GM04504 (cell line): ENCODE results near the gene FLG.
"Not testable (repeated sequence)": the region's sequence is repeated elsewhere in the genome, so short reads cannot be mapped to it uniquely, and the experiment has no call there.

Experiments used
- DNase-seq: peaks from one replicate; pipeline ENCODE4 v3.0.0-alpha.2; 2012; ENCODE audit warnings: low read depth

FLG gene

DNA sequence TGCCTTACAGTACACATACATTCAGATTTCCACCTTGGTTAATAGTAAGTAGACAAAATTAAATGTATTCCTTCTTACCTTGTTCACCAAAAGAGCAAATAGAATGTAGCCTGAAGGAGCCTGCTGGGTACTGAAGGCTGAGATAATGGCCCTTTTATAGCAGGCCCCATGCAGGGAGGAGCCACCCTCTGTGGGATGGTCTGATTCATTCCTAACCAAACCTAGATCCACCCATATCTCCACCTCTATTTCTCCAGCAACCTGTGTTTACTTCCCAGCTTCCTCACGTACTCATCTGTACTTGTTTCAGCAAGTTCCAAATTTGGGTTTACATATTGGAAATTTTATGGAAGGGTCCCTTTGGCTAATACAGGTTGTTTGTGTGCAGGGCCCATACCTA lies at the start of gene FLG:
FLG (minus strand) TSS at position 129 of the 400 bp plus-strand sequence. CDS start 9,783 bp downstream, outside the sequence.
- DNase-seq: no peak

DNA sequence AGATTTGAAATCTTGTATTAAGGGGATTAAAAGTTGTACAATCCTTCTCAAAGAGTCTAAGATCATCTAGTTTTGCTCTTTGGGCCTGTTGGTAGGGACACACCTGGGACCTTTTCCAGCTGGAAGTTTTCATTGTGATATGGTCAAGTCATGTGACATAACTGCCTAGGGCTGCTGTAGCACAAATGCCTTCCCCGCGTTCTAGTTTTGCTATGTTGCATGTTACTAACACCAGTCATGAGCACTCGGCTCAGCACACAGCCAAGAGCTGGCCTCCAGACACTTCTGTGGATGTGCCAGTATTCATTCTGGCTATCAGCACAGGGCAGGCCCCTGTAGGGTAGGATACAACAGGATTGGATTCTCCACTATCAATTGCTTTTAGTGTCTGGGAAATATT lies 49.4 kb upstream of the FLG start:
- no peak for DNase-seq

DNA sequence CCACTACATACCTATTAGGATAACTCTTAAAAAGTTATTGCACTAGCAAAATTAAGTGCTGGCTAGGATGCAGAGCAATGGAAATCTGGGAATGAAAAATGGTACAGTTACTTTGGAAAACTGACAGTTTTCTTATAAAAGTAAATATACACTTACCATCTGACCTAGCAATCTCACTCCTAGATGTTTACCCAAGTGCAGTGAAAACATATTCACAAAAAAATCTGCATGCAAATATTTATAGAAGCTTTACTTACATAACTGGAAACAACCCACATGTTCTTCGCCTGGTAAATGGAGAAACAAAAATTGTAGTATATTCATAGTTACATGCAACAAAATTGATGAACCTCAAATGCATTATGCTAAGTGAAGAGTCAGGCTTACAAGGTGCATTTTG lies 47.6 kb upstream of the FLG start:
- no peak for DNase-seq

DNA sequence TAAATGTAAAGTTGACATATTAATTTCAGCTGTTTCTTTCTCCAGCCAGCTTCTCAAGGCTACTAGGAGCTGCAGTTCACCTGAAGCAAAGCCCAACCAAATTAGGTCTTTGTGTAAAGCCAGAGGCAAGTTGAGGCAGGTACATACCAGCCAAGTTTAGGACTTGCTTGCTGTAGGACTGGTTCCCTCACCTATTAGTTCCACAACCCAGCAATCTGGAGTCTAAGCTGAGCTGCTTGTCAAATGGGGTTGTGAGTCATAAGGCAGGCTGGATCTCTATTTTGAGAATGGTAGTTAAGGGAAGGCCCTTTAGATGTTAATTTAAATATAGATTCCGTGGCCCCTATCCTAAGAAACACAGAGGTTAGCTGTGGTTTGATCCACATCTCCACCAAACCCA lies 42.4 kb upstream of the FLG start:
- no peak for DNase-seq

DNA sequence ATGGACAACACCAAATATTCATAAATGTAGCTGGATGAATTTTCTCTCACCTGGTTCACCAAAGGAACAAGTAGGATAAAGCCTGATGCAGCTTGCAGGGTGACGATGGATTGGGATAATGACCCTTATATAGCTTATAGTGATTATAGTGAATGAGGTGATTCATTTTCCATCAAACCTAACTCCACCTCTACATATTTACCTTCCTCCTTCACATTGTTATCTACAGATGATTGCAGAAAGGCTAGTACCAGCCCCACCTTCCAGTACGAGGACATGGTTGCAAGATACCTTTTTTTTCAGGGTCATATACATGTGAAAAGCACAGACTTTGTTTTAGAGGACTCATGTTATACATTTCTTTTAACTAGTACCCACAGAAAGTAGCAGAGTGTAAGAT lies 34.9 kb upstream of the FLG start, which contains the start of gene FLG2:
FLG2 (minus strand) TSS at position 101 of the 400 bp plus-strand sequence. CDS start 1,122 bp downstream, outside the sequence.
- DNase-seq: no peak

DNA sequence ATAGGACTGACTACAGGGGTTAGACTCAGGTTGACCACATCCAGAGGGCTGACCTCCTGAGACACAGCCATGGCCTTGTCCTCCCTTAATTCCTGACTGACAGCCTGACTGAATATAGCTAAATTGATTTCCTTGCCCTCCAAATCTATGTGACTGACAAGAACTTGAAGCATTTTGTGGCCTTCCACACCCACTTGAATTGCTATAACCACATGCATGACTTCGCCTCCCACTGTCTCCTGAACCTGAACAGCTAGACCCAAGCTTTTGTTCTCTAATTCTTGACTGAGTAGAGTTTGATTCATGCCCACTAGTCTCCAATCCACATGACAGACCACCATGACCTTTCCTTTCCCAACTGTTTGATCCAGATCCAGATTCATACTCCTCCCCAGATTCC lies 31.7 kb upstream of the FLG start:
- no peak for DNase-seq

DNA sequence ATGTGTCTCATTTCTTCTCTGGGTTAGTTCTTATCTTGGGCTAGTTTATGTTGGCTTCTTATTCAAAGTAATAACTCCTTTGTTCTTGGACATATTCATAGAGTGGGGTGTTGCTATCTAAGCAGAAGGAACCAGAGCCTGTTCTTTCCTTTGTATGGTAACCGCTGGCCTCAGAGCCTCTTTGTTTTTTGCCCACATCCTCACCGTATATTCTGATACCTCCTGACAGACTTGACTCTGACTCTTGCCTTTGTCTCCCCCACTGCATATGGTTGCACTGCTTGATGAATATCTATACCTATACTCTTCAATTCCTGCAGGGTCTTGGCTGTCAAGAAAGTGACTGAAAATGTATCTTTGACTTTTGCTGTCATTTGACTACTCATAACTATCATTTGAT lies 24.6 kb upstream of the FLG start:
- DNase-seq: no peak

DNA sequence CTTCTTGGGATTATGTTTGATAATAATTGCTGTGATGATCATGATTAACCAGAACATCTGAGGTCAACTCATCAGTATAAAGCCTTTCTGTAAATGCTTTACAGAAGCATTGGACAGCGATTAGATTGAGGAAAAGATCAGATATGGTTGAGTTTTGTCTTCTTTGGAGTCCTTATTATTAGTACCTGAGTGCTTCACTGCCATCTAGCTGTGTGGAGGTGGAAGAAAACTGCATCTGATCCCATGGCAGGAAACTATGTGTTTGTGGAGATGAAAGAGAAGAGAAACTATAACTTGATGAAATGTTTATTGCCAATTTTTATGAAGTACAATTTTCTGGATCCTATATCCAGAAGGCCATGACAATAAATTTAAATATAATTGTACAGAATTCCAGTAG lies 23.4 kb upstream of the FLG start:
- DNase-seq: no peak

DNA sequence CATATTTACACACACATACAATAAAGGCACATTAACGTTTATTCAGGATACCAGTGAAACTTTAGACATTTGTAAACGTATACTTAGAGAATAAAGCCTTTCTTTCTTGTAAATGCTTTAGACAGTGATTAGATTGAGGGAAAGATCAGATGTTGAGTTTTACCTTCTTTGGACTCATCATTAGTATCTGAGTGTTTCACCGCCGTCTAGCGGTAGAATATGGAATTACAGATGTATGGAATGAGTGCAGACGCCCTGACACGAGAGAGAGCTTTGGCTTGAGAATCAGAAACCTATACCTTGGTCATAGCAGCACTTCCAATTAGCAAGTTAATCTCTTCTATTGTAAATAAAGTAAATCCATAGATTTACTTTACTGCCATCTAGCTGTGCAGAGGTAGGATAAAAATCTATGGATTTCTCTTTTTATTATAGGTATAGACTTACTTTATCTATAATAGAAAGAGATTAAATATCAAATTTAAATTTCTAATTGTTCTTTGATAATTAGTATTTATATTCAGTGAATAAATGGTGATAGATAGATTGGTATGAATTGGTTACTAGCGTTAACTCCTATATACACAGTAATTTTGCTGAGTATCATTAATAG lies 22.2 kb upstream of the FLG start:
- DNase-seq: peak; percentile 30

DNA sequence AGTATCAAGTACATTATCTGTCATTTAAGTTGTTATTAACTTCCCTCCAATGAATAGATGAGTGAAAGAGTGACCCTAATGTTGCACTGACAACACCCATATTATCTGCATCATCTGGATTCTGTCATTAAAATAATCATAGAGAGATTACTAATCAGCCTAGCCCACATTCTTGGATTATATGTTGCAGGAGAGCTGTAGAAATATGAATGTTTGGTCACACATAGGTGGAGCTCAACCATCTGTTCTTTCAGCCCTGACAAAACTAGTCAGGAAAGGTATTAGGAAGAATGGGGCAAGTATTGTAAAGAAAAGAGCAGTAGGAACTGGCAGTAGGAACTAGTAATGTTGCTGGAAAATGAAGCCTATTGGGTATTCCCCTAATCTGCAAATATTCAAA lies 19.4 kb upstream of the FLG start:
- DNase-seq: no peak

DNA sequence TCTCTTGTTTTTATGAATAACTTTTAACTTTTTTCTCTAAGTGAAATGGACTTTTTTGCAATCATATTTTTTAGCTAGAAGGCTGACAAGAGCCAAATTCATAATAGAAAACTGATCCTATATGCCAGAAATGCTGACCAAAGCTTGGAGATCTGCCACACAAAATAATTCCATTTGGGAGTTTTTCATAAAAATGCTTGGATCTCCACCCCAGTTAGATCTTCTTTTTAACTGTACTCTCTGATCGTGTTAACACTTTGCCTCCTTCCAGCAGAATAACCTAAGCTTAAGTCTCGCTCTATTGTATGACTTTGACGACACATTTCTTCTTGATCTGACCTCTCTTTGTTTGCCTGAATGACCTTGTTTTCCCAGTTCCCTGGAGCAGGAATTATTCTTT lies 18.0 kb upstream of the FLG start:
- DNase-seq: no peak

DNA sequence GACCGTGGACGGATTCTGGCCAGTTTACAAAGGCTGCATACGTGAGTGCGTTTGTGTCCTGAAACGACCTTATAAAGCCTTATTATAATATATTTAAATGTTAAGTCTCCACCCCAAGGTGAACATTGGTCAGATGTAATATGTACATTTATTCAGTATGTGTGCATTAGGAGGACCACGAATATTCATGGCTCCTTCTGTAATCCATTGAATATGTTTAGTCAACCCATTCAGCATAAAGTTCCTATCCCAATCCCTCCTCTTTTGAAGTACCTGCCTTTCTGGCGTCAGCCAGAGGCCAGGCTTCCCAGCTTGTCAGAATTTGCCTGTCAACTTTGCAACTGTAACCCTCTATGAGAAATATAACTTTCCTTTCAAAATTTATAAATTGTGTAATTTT lies 10.4 kb upstream of the FLG start:
- no peak for DNase-seq

DNA sequence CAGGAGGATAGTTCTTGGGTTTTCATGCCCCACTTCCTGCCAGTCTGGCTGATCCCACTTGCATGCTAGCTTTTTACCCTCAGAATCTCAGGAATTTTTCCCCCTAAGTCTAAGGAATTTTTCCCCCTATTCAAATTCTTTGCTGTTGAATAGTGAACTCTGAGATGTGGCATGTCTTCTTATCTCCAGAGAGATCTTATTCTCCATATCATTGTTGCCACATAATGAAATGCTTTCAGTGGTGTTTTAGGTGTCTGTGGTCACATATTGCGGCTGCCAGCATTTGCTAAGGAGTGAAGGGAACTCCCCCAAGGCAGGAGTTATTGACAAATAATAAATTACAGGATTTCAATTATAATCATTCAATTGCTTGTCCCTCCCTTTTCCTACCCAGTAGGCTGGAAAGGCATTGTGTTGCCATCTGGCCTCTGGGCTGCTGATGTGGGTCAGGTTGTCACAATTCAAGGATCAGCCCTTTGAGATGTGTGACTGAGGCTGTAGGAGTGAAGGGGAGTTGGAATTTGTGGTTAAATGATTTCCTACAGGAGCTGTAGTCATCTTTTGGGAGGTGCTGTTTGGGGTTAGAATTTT lies 3.9 kb upstream of the FLG start:
- DNase-seq: no peak

DNA sequence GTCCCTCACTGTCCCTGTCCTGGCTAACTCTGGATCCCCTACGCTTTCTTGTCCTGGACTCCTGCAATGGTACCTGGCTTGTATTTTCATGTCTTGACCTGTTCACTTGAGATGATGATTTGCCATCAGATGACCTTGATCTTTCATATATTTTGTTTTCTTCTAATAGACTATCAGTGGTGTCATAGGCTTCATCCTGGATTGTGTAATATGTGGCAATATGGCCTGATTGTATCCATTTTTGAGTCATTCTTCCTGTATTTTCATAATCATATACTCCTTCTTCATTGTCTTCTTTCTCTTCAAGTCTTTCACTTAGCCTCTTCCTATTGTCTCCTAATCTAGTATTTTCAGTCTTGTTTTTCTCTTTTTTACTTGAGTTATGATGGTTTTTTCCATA lies 11.1 kb downstream of the FLG start:
- no peak for DNase-seq

DNA sequence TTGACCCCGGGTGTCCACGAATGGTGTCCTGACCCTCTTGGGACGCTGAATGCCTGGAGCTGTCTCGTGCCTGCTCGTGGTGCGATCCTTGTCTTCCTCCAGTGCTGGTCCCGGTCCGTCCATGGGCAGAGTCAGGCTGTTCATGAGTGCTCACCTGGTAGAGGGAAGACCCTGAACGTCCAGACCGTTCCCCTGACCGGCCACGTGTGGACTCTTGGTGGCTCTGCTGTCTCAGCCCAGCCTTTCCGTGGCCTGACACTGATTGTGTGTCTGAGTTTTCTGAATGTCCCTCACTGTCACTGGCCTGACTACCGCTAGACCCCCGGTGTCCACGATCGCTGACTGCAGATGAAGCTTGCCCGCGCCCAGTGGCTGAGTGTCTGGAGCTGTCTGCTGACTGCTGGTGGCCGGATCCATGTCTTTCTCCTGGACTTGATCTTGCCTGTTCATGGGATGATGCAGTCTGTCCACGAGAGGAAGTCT lies 11.7 kb downstream of the FLG start:
- DNase-seq: no peak

DNA sequence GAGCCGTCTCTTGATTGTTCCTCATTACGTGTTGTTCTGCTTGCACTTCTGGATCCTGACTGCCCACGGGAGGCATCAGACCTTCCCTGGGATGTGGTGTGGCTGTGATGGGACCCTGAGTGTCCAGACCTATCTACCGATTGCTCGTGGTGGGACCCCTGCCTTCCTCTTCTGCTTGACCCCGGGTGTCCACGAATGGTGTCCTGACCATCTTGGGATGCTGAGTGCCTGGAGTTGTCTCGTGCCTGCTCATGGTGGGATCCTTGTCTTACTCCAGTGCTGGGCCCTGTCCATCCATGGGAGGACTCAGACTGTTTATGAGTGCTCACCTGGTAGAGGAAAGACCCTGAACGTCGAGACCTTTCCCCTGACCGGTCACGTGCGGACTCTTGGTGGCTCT lies 12.9 kb downstream of the FLG start:
- not testable (repeated sequence) for DNase-seq

DNA sequence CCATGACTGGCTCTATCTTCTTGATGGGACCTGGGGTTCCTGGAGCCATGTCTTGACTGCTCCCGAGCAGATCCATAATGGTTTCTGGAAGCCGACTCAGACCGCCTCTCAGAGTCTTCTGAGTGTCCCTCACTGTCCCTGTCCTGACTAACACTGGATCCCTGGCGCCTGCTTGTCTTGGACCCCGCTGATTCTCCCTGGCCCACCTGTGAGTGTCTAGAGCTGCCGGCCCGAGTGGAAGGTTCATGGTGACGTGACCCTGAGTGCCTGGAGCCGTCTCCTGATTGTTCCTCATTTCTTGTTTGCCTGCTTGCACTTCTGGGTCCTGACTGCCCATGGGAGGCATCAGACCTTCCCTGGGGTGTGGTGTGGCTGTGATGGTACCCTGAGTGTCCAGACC lies 15.1 kb downstream of the FLG start:
- DNase-seq: no peak

DNA sequence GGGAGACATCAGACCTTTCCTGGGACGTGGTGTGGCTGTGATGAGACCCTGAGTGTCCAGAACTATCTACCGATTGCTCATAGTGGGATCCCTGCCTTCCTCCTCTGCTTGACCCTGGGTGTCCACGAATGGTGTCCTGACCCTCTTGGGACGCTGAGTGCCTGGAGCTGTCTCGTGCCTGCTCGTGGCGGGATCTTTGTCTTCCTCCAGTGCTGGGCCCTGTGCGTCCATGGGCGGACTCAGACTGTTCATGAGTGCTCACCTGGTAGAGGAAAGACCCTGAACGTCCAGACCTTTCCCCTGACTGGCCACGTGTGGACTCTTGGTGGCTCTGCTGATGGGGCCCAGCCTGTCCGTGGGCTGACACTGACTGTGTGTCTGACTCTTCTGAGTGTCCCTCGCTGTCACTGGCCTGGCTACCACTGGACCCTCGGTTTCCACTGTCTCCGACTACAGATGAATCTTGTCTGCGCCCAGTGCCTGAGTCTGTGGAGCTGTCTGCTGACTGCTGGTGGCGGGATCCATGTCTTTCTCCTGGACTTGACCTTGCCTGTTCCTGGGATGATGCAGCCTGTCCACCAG lies 15.6 kb downstream of the FLG start:
- not testable (repeated sequence) for DNase-seq

DNA sequence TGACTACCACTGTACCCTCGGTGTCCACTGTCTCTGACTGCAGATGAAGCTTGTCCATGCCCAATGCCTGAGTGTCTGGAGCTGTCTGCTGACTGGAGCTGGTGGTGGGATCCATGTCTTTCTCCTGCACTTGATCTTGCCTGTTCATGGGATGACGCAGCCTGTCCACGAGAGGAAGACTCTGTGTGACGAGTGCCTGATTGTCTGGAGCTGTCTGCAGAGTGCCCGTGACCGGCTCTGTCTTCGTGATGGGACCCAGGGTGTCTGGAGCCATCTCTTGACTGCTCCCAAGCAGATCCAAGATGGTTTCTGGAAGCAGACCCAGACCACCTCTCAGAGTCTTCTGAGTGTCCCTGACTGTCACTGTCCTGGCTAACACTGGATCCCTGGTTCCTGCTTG lies 16.3 kb downstream of the FLG start:
- not testable (repeated sequence) for DNase-seq

DNA sequence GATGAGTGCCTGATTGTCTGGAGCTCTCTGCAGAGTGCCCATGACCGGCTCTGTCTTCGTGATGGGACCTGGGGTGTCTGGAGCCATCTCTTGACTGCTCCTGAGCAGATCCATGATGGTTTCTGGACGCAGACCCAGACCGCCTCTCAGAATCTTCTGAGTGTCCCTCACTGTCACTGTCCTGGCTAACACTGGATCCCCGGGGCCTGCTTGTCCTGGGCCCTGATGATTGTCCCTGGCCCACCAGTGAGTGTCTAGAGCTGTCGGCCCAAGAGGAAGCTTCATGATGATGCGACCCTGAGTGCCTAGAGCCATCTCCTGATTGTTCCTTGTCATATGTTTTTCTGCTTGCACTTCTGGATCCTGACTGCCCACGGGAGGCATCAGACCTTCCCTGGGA lies 17.1 kb downstream of the FLG start:
- not testable (repeated sequence) for DNase-seq

DNA sequence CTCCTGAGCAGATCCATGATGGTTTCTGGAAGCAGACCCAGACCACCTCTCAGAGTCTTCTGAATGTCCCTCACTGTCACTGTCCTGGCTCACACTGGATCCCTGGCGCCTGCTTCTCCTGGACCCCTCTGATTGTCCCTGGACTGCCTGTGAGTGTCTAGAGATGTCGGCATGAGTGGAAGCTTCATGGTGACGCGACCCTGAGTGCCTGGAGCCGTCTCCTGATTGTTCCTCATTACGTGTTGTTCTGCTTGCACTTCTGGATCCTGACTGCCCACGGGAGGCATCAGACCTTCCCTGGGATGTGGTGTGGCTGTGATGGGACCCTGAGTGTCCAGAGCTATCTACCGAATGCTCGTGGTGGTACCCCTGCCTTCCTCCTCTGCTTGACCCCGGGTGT lies 18.9 kb downstream of the FLG start:
- DNase-seq: not testable (repeated sequence)

DNA sequence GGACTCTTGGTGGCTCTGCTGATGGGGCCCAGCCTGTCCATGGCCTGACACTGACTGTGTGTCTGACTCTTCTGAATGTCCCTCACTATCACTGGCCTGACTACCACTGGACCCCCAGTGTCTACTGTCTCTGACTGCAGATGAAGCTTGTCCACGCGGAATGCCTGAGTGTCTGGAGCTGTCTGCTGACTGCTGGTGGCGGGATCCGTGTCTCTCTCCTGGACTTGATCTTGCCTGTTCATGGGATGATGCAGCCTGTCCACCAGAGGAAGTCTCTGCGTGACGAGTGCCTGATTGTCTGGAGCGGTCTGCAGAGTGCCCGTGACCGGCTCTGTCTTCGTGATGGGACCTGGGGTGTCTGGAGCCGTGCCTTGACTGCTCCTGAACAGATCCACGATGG lies 20.3 kb downstream of the FLG start:
- DNase-seq: not testable (repeated sequence)

DNA sequence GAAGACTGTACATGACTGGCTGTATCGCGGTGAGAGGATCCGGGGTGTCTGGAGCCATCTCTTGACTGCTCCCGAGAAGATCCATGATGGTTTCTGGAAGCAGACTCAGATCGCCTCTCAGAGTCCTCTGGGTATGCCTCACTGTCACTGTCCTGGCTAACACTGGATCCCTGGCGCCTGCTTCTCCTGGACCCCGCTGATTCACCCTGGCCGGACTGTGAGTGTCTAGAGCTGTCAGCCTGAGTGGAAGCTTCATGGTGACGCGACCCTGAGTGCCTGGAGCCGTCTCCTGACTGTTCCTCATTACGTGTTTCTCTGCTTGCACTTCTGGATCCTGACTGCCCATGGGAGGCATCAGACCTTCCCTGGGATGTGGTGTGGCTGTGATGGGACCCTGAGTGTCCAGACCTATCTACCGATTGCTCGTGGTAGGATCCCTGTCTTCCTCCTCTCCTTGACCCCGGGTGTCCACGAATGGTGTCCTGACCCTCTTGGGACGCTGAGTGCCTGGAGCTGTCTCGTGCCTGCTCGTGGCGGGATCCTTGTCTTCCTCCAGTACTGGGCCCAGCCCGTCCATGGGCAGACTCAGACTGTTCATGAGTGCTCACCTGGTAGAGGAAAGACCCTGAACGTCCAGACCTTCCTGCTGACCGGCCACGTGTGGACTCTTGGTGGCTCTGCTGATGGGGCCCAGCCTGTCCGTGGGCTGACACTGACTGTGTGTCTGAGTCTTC lies 21.7 kb downstream of the FLG start:
- DNase-seq: not testable (repeated sequence)
